Kidney epithelial cell (primary cell): Measurements from ENCODE around the gene LPIN1. TPM values are rescaled to one million over a fixed set of nuclear protein-coding genes. Genes with fewer than 3 reads are reported as not detected.

Experiments
- DNase-seq: peaks from one replicate; pipeline ENCODE4 v3.0.0-alpha.2; 2010; ENCODE audit warnings: low read depth
- H3K27me3 ChIP-seq: 2 replicates; pipeline ENCODE4 v1.6.0; 2011; ENCODE audit warnings: low read length; ENCODE audit not compliant: control insufficient read depth, insufficient read depth
- H3K36me3 ChIP-seq: 2 replicates; pipeline ENCODE4 v1.5.1; 2011; ENCODE audit warnings: low read length; ENCODE audit not compliant: control insufficient read depth, insufficient read depth
- H3K4me3 ChIP-seq: 2 replicates; pipeline ENCODE4 v1.5.1; 2011; ENCODE audit warnings: low read depth, mild to moderate bottlenecking, control low read depth, low read length
- total RNA-seq: library from RNA; depleted of rRNA; stranded (reverse); fragments of >200 nt; gene quantifications from 2 replicates; pipeline ENCODE4 v1.2.3, GENCODE V29; 2015
- TF ChIP-seq, protein P1 (sequence below): IDR thresholded peaks from 2 replicates; pipeline ENCODE4 v1.5.1; 2011; ENCODE audit warnings: mild to moderate bottlenecking, moderate library complexity, low read length, control low read depth, inconsistent platforms; ENCODE audit not compliant: insufficient read depth, poor library complexity, severe bottlenecking

LPIN1 gene
- 23.6 and 30.6 TPM in 2 replicates for total RNA-seq

- Histone ChIP-seq H3K36me3 (no peaks in the 10 kb centered on the region), H3K27me3 (no peaks in the 10 kb centered on the region), H3K4me3 (peak within 1 kb of the TSS; percentile 85)
- no peak for DNase-seq
- TF ChIP-seq, protein P1, sequence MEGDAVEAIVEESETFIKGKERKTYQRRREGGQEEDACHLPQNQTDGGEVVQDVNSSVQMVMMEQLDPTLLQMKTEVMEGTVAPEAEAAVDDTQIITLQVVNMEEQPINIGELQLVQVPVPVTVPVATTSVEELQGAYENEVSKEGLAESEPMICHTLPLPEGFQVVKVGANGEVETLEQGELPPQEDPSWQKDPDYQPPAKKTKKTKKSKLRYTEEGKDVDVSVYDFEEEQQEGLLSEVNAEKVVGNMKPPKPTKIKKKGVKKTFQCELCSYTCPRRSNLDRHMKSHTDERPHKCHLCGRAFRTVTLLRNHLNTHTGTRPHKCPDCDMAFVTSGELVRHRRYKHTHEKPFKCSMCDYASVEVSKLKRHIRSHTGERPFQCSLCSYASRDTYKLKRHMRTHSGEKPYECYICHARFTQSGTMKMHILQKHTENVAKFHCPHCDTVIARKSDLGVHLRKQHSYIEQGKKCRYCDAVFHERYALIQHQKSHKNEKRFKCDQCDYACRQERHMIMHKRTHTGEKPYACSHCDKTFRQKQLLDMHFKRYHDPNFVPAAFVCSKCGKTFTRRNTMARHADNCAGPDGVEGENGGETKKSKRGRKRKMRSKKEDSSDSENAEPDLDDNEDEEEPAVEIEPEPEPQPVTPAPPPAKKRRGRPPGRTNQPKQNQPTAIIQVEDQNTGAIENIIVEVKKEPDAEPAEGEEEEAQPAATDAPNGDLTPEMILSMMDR: no peak
Measured at GRCh38 chr2:11746376-11746806, at the start of gene LPIN1. TSS of gene LPIN1 (plus strand) at chr2:11746632. CDS start at chr2:11765542, 18,910 bp downstream.

DNA sequence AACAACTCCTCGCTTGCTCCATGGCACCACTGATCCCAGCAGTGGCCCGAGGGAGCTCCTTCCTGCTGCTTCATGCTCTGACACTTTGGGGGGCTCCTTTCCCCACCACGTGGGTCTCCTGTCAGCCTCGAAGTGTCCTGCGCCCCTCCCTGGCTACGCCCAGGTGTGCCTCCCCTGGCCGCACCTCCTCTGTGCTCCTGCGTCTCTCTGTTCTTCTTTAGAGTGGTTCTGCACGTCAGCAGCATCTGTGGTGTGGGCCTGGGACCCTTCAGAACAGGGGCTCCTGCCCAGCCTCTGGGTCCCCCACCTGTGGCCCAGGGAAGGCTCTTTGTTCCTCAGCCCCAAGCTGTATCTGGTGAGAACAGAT is 49.7 kb upstream of the LPIN1 start:
- no peak overlapping the region for H3K4me3 ChIP-seq
- H3K27me3 ChIP-seq: no peaks in the 10 kb centered on the region
- TF ChIP-seq, protein P1: no peak
- no peaks in the 10 kb centered on the region for H3K36me3 ChIP-seq
- no peak for DNase-seq

DNA sequence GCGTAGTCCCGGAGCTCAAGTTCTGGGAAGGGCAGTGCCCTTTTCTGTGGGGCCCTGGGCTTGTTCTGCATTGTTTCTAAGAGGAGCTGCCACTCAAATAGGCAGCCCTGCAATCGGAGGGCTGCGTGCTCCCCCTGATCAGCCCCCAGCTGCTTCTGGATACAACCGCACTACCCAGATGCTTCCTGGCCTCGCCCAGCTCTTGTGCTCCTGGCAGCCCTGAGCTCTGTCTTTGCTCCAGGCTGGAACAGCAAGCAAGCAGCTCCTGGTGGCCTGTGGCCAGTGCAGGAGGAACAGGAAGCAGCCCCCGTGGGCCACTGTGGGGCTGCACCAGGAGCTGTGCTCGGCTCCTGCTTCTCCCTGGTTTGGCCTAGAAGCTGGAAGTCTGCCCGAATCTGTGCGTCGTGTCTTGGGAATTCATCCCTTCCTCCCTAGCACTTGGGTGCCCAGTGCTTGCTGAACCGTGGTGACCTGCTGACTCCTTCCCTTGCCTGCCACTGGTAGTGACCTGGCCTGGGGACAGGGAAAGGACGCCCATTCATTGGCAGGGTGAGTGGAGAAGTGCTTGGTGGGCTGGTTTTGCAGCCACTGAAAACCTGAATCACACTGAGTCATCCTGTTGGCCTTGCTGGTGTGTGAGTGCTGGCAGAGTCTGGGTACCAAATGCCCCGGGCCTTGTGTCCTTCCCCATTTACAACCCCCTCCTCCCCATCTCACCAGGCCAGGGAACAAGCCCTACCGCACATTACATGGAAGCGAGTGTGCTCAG is 49.1 kb upstream of the LPIN1 start:
- DNase-seq: peak; percentile 70
- Histone ChIP-seq H3K36me3 (no peaks in the 10 kb centered on the region), H3K27me3 (no peaks in the 10 kb centered on the region), H3K4me3 (no peak overlapping the region)
- TF ChIP-seq, protein P1: no peak

DNA sequence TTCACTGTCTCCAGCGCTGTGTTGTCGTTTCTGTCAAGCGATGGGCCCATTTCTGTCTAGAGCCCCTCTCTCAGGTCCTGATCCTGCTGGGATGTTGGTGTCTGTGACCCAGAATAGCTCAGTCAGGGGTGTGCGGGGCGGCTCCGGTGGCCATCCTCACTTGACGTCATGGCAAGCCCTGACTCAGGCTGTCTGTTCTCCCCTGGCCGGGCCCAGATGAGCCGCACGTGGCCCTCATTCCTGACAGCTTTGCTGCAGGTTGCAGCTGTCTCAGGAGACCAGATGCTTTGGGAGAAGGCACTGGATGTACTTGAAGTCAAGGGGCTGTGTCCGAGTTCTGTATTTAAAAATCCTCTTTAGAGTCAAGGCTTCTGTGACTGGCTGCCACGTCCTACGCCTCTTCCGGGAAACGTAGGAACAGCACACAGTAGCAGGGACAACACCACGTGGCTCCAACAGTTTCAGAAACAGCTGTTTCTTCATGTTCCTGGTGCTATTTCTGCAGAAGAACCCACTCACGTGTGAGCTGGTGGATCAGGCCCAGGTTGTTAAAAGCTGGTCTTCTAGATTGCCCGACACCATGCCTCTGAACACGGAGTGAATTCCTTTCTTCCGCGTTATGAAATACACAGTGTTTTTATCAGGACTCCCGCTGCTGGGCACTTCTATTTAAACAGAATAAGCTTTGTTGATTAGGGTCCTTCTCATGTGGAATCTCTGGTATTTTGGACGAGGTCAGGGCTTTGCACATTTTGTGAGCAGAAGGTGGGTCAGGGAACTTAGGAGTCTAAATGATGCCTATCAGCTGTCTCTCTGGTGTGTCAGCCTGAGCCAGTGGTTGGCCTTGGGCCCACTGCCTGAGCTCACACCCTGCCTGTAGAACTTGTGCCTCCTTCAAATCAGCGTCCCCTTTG is 48.2 kb upstream of the LPIN1 start:
- H3K4me3 ChIP-seq: no peak overlapping the region
- DNase-seq: no peak
- no peaks in the 10 kb centered on the region for H3K36me3 ChIP-seq
- TF ChIP-seq, protein P1: no peak
- no peaks in the 10 kb centered on the region for H3K27me3 ChIP-seq

- Histone ChIP-seq H3K4me3 (no peak overlapping the region), H3K27me3 (no peaks in the 10 kb centered on the region), H3K36me3 (no peaks in the 10 kb centered on the region)
- no peak for DNase-seq
- TF ChIP-seq, protein P1: no peak
Measured at GRCh38 chr2:11699686-11700670, 46.5 kb upstream of the LPIN1 start.
